DMS 273 (cell line): ENCODE results near the gene ETV3L.
"Not testable (repeated sequence)": the region's sequence is repeated elsewhere in the genome, so short reads cannot be mapped to it uniquely, and the experiment has no call there.

ENCODE experiments used
- DNase-seq: peaks from one replicate; lab custom pipeline; 2025; ENCODE audit not compliant: unreplicated experiment; lab: John Stamatoyannopoulos, UW

The ETV3L gene

DNA sequence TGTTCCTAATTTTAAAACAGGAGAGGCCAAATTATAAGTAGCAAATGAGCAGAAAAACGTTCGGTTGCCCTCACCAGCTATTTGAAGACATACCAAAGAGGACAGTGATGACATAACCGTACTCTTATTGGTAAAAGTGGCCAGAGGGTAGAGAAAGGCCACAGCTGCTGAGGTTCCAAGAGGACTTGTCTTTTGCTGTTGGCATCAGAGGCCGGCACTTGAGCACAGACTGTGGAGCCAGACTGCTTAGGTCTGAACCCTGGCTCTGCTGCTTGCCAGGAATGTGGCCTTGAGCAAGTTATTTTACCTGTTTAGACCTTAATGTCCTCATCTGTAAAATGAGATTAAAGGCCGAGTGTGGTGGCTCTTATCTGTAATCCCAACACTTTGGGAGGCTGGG, 14.9 kb downstream of the ETV3L start:
- DNase-seq = no peak

DNA sequence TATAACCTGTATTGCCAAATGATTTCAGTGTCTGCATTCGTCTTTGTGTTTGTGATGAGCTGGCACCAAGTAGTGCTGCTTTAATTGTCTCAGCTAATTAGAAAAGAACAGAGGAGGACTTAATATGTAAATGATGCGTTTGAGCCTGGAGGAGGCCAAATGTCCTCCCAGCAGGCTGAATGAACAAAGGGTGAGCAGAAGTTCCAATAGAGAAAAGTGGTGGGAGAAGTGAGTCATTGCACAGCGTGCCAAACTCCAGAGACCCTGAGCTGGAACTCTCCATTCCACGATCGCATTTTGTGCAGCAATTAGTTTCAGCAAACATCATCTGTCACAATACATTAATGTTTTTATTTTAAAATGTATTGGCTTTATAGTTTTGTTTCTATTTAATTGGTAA, 17.9 kb downstream of the ETV3L start:
- DNase-seq = peak; percentile 31

DNA sequence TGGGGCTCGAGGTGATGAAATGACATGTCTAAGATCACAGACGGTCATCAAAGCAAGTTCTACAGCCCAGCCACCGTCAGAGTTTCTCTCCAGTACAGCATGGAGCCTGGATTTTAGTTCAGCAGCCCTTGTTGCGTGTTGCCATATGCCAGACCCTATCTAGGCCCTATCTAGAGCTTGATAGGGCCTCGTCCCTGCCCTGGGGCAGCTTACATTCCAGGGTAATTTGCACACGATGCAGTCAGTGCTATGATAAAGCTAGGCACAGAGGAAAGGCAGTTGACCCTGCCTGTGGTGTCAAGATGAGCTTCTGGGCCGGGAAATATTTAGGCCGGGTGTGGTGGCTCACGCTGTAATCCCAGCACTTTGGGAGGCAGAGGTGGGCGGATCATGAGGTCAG, 18.9 kb downstream of the ETV3L start:
- no peak for DNase-seq

DNA sequence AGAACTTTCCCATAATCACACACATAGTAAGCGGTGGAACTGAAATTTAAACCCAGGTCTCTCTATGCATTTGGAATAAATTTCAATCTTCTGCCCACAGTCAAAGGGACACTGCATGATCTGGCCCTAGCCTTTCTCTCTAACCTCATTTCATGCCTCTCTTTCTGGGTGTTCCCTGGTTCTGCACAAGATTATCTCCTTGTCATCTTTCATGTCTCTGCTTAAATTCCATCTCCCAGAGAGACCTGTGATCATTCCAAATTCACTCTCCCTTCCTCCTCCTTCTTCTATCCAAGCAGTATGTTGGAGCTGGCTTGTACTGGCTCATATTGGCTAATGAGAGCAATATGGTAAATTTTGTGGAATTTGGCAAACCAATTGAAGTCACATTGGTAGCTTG, 22.2 kb downstream of the ETV3L start:
- no peak for DNase-seq

DNA sequence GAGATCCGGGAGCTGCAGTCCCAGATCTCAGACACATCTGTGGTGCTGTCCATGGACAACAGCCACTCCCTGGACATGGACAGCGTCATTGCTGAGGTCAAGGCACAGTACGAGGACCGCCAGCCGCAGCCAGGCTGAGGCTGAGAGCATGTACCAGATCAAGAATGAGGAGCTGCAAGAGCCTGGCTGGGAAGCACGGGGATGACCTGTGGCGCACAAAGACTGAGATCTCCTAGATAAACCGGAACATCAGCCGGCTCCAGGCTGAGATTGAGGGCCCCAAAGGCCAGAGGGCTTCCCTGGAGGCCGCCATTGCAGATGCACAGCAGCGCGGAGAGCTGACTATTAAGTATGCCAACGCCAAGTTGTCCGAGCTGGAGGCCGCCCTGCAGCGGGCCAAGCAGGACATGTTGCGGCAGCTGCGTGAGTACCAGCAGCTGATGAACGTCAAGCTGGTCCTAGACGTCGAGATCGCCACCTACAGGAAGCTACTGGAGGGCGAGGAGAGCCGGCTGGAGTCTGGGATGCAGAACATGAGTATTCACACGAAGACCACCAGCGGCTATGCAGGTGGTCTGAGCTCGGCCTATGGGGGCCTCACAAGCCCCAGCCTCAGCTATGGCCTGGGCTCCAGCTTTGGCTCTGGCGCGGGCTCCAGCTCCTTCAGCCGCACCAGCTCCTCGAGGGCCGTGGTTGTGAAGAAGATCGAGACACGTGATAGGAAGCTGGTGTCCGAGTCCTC, 25.5 kb downstream of the ETV3L start:
- DNase-seq = peak; percentile 88

DNA sequence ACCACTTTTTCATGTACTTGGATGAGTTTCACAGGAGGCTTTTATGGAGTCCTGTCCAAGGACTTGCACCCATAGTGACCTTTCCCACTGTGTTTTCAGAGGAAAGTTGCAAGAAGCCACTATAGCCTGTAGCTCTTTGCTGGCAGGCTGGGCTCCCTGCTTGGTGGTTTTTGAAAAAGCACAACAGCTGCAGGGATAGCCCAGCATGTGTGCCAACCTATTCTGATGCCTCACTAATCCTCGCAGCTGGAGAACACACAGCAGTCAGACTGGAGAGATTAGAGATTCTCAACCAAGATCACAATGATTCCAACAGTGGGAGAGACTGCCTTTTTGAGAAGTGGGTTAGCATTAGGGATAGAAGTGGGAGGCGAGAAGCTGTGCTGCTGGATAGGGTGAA, 30.0 kb downstream of the ETV3L start:
- DNase-seq = peak; percentile 45

DNA sequence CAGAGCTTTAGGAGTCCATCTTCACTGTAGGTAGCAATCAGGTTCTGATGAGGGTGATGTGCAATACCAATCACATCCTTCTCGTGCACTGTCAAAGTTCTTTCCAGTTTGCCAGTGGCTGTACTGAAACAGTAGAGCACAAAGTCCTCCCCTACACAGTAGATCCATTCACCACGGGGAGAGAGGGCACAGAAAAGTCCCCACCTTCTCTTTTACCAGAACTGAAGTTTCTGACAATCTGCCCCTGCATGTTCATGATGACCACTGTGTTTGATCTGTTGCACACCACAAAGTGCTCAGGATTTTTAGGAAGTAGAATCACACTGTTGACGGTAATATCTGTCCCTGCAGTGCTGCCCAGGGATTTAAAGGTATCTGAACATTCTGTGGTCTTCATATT, 40.4 kb downstream of the ETV3L start:
- not testable (repeated sequence) for DNase-seq

DNA sequence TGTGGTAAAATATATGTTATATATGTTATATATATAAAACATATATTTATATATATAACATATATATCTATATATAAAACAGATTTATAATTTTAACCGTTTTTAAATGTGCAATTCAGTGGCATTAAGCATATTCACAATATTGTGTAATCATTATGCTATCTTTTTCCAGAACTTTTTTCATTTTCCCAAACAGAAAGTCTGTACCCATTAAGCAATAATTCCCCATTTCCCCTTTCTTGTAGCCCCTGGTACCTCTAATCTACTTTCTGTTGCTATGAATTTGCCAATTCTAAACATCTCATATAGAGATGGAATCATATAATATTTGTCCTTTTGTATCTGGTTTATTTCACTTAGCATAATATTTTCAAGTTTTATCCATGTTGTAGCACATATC, 43.3 kb downstream of the ETV3L start:
- DNase-seq = no peak

DNA sequence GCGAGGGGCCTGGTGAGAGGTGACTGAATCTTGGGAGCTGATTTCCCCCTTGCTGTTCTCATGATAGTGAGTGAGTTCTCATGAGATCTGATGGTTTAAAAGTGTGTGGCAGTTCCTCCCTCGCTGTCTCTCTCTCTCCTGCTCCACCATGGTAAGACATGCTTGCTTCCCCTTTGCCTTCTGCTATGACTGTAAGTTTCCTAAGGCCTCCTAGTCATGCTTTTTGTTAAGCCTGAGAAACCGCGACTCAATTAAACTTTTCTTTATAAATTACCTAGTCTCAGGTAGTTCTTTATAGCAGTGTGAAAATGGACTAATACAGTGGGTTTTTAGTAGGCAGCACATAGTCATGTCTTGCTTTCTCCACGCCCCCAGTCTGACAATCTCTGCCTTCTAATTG, 43.9 kb downstream of the ETV3L start:
- DNase-seq = not testable (repeated sequence)

DNA sequence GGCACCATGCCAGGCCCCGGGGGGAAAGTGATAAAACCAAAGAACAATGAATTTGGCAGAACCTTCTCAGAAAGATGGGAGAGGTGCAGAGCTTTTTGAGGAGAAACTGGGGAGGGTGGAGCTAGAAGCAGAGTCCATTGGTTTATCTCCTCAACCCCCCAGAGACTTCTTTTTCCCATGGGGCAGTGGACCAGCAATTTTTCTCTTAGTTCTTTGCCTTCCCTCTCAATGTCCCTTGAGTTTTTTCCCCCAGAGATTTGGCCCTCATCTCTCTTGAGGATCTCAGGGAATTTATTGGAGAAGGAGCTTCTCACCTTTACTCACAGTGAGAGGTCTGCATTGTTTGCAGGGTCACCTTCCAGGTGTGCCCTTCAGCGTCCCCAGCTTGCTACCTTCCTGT, 48.8 kb downstream of the ETV3L start:
- DNase-seq = no peak

DNA sequence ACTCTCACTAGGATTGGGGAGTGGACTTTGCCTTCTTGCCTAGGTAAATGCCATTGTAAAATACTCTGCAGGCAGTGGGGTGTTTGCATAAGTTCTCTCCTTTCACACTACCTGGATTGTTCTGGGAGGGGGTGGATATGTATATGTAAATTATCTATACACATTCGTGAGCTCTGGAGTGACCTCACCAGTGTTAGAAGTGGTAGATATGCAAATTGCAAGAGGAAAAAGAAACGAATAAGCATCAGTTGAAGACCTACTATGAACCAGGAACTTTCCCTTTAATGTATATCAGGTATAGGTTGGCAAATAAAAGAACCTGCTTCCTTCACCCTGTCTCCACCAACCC, 52.6 kb downstream of the ETV3L start:
- DNase-seq = peak; percentile 23

DNA sequence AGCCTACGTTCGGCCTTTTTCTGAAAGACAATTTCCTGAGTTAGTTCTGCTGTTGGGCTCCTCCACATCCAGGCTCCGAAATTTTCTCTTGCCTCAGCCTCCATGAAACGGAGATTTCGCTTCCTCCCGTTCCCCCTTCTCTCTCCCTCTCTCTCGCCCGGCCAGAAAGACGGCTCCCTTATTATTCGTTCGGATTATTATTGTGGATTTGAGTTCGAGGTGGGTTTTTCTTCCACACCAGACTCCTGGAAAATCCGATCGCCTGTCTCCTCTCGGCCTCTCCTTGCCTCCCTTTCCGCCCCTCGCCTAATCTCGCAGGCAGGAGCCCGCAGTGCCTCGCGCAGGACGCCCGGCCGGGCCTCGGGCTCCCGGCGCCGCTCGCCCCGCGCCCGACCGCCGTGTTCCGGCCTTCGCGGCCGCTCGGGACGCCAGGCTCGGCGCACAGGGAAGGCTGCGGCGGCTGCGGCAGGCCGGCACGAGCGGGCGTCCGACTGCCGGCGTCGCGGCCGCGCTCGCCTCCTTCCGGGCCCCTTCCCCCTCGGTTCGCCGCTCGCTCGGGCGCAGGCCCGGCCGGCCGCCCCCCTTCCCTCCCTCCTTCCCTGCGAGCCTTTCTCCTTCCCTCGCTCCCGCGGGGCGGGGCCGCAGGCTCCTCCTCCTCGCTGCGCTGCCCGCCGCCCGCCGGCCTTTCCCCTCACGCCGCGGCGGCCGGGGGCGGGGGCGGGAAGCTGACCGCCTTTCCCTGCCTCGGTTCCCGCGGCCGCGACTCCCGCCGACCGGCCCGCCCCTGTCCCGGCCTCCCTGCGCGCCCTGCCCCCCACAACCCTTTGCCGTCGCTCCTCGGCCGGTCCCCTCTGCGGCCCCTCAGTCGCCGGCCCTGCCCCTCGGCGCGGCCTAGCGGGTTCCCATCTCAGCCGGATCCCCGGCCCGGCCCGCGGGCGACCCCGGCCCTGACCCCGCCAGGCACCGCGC, 54.1 kb downstream of the ETV3L start, which contains the start of gene ARHGEF11:
ARHGEF11 (minus strand) TSS at position 493 of the 969 bp plus-strand sequence. CDS start 1,412 bp downstream, outside the sequence.
- peak; percentile 95 for DNase-seq

DNA sequence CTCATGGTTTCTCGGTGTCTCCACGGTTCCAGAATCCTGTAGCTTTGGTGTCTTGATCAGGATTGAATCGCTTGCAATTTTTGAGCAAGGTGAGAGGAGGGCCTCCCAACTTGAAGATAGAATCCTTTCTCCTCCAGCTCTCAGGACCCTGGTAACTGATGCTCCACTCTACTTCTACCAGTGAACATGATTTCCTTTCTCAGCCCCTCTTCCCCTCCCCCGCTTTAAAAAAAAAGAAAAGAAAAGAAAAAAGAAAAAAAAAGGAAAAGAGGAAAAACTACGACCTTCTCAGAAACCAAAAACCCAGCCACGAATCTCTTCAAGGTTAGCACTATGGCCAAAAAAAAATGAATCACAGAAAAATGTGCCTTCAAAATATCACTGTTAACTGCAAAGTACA, 55.3 kb downstream of the ETV3L start:
- peak; percentile 11 for DNase-seq

DNA sequence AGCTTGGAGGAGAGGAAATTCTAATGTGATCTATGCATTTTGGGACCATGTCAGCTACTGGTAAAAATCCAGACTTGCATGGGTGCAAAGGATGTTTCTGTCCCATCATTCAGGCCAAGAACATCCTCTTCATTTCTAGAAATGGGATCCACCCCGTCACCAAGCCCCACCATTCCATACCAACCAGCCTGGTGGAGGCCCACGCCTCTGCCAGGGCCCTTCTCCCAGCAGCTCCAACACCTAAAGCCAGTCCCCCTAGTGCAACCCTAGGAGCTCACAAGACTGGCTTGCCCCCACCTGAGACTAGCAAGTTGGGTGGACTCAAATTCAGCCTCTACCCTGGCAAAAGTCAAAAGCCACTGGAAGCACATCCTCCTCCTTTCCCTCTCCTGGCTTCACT, 55.9 kb downstream of the ETV3L start:
- DNase-seq = no peak

DNA sequence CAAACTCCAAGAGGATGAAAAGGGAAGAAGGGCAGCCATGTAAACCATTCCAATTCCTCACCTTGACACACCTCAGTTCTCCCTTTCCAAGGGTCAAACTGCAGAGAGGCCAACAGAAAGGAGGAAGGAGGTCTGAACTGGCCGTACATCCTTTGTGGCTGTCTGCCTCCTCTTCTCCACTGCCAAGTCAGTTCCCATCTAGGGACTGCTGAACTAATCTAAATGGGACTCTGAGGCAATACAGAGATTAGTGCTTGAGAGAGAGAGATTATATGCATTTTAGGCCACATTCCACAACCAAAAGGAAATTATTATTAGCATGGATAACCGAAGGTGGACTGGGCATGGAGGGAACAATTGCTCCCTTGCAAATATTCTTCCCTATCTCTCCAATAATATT, 56.8 kb downstream of the ETV3L start:
- no peak for DNase-seq
